GM10248 (cell line): ENCODE data around the gene EN2.
"Not testable (repeated sequence)": the region's sequence is repeated elsewhere in the genome, so short reads cannot be mapped to it uniquely, and the experiment has no call there.

Experiments
- CTCF ChIA-PET: fragments of 300-600 bp; sonication (Branson Sonifier 250); formaldehyde crosslinking; extraction: SDS; loops from one replicate; lab custom pipeline; 2021; ENCODE audit warnings: antibody characterized with exemption; lab: Yijun Ruan, JAX
- POLR2A ChIA-PET: fragments of 350-650 bp; sonication (Branson Sonifier 250); formaldehyde crosslinking; extraction: SDS; loops from one replicate; lab custom pipeline; 2020; ENCODE audit warnings: antibody characterized with exemption; lab: Yijun Ruan, JAX
- DNase-seq: peaks from one replicate; pipeline ENCODE4 v3.0.0; 2012; ENCODE audit errors: extremely low spot score
- TF ChIP-seq, protein P1 (sequence below): IDR thresholded peaks from 2 replicates; pipeline ENCODE4 v1.5.1; 2012; ENCODE audit warnings: mild to moderate bottlenecking, low read depth; ENCODE audit errors: extremely low read depth, missing control alignments, control extremely low read depth

Gene EN2

DNA sequence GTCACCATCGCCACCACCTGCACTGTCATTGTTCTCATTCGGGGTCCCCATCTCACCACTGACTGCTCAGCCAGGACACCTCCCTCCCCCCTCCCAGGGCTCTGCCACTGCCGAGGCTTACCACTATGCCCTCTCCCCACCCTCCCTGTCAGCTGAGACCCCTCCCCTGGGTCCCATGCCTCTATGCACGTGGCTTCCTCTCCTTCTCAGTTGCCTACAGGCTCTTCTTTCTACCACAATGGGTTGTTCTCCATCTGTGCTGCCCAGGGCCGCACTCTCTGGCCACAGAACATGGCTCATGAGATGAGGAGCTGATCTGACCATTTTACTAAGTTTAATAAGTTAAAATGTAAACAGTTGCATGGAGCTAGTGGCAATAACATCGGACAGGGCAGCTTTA, 16.1 kb upstream of the EN2 start:
- DNase-seq, result no peak
- ChIA-PET POLR2A (no interaction called here), CTCF (no interaction called here)
- TF ChIP-seq, protein P1, sequence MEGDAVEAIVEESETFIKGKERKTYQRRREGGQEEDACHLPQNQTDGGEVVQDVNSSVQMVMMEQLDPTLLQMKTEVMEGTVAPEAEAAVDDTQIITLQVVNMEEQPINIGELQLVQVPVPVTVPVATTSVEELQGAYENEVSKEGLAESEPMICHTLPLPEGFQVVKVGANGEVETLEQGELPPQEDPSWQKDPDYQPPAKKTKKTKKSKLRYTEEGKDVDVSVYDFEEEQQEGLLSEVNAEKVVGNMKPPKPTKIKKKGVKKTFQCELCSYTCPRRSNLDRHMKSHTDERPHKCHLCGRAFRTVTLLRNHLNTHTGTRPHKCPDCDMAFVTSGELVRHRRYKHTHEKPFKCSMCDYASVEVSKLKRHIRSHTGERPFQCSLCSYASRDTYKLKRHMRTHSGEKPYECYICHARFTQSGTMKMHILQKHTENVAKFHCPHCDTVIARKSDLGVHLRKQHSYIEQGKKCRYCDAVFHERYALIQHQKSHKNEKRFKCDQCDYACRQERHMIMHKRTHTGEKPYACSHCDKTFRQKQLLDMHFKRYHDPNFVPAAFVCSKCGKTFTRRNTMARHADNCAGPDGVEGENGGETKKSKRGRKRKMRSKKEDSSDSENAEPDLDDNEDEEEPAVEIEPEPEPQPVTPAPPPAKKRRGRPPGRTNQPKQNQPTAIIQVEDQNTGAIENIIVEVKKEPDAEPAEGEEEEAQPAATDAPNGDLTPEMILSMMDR, result no peak

DNA sequence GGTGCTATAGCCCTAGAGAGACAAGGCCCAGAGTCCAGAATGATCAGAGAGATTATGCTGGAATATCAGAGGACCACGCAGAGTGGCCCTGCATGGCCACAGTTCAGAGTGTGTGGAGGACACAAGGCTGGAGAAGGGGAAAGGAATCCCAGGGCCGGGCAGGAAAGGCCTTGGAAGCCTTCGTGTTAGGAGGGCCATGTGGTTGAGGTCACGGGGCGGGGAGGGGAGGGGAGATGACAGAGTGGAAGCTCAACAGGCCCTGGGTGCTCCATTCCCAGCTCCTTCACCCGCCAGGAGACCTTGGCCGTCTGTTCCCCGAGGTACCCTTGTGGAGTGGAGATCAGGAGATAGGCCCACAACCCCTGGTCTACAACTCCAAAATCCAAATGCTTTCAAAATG, 13.2 kb upstream of the EN2 start:
- POLR2A ChIA-PET, result no interaction called here
- TF ChIP-seq, protein P1, result no peak
- no peak for DNase-seq
- CTCF ChIA-PET, result no interaction called here

DNA sequence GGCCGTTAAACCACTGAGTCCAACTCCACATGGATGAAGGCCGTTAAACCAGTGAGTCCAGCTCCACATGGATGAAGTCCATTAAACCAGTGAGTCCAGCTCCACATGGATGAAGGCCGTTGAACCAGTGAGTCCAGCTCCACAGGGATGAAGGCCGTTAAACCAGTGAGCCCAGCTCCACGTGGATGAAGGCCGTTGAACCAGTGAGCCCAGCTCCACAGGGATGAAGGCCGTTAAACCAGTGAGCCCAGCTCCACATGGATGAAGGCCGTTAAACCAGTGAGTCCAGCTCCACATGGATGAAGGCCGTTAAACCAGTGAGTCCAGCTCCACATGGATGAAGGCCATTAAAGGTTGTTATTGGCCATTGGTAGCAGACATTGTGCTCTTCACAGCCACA, 12.3 kb upstream of the EN2 start:
- POLR2A ChIA-PET, CTCF ChIA-PET: not testable (repeated sequence)

DNA sequence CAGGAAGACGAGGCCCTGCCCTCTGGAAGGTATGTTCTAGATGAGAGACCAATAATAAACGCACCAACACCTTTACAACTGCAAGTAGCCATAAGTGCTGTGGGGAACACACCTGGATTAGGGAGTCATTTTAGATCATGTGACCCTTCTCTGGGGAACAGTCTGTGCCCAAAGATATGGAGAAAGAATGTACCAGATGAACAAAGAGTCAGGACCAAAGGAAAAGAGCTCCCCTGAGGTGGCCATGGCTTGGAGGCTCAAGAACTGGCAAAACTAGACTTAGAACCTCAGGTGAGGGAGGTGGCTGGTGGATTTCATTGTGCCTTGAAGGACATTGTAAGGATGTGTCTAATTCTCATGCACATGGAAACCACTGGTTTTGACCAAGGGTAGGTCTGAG, 10.3 kb upstream of the EN2 start:
- ChIA-PET POLR2A (no interaction called here), CTCF (no interaction called here)
- TF ChIP-seq, protein P1, result no peak
- DNase-seq, result no peak

More for the DNA sequence above, 12.3 kb upstream of the EN2 start:
- DNase-seq, result not testable (repeated sequence)

DNA sequence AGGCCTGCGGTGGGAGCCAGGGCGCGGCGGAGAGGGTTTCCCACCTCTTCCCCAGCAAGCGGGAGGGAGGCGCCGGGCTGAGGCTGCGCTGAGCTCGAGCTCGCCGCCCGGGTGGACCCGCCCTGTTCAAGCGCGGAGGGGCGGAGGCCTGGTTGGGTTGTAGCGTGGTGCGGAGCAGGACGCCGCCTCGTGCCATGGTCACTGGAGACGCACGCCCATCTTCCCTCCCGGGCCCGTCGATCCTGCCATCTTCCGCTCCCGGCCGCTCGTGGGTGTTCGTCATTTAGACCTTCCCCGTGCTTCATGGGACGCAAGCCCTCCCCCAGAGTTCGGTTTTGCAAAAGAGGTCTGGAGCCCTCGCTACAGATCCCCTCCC, 9.3 kb upstream of the EN2 start:
- CTCF ChIA-PET, result no interaction called here
- TF ChIP-seq, protein P1, result no peak
- DNase-seq, result no peak
- POLR2A ChIA-PET, result no interaction called here

DNA sequence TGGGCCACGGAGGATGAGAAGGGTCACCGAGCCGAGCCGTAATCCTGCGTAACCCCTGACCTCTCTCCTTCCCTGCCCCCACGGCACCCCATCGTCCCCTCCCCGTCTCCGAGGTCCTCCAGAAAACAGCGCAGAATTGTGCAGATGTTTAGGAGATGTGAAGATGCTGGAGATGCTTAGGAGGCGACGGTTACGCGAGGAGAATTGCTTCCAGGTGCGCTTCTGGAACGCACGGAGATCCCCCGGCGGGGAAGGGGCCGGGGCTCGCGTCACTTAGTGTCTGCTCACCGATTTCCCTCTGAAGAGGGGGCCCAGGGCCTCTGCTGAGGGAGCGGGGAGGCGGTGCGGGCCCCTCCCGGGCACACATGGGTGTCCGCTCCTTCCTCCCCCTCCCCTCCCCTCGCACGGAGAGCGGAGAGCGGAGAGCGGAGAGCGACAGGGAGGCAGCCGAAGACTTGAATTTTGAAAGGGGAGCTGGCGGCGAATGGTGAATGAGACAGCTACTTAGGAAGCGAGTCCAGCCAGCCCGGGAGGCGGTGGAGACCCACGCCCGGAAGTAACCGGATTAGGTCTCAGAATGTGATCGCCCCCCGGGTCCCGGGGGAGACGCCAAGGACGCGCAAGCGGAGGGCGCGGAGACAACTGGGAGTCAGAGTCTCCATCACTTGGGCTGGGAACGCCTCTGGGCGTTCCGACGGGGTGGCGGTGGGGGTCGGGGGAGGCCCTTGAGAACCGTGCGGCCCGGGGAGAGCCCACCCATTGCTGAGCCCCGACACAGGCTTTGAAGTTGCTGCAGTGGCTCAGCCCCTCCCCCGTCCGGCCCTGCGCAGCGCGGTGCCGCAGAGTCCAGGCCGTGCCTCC, 8.7 kb upstream of the EN2 start:
- DNase-seq, result no peak
- TF ChIP-seq, protein P1, result no peak
- ChIA-PET POLR2A (no interaction called here), CTCF (interaction anchor here (2.0 kb wide), 1 partner anchor 69 kb away, joined by 5 read pairs; no protein-coding TSS in a partner anchor)

DNA sequence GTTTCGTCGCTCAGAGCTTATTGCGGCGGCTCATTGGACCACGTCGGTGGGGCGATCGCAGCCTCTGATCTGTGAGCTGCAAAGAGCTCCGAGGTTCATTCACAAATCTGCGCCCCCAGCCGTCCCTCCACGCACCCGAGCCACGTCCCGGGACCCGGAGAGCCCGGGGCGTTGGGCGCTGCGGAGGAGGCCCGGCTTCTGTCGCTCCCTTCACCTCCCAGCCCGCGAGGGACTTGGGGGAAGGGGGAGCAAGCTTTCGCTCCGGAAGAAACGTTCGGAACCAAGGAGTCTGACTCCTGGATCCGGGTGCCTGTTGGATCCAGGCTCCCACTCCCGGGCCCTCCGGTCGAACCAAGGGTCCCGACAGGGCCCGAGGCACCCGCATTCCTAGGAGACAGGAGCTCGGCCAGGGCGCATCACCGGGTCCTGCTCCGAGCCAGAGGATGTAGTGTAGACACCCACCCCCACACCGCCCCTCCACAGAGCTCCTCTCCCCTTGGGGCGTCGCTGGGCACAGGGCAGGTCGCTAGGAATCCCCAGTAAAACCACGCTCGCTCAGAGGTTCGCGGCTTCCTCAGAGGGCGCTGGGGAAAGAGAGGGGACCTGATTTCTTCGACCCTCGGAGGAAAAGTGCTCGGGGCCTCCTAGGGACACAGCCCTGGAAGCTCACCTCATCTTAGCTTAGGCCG, 7.9 kb upstream of the EN2 start:
- CTCF ChIA-PET, result interaction anchor here (2.0 kb wide), 1 partner anchor 70 kb away, joined by 5 read pairs; no protein-coding TSS in a partner anchor
- no peak for DNase-seq
- TF ChIP-seq, protein P1, result no peak
- POLR2A ChIA-PET, result no interaction called here
